HL-60 (cell line): ENCODE data around the gene SLC4A5.

Experiments
- POLR2AphosphoS5 ChIP-seq: IDR thresholded peaks from 2 replicates; pipeline ENCODE4 v1.6.1; 2012; ENCODE audit warnings: low read depth
- REST ChIP-seq: IDR thresholded peaks from 2 replicates; pipeline ENCODE4 v1.6.1; 2012; ENCODE audit warnings: low read depth; ENCODE audit not compliant: insufficient replicate concordance
- SPI1 ChIP-seq: IDR thresholded peaks from 2 replicates; pipeline ENCODE4 v1.6.1; 2012; ENCODE audit warnings: low read depth, mild to moderate bottlenecking, borderline replicate concordance
- TF ChIP-seq, protein P1 (sequence below): IDR thresholded peaks from one replicate; pipeline ENCODE4 v1.5.1; 2011; ENCODE audit warnings: low read length, control low read depth, inconsistent platforms; ENCODE audit not compliant: insufficient read depth

- TF ChIP-seq, protein P1, sequence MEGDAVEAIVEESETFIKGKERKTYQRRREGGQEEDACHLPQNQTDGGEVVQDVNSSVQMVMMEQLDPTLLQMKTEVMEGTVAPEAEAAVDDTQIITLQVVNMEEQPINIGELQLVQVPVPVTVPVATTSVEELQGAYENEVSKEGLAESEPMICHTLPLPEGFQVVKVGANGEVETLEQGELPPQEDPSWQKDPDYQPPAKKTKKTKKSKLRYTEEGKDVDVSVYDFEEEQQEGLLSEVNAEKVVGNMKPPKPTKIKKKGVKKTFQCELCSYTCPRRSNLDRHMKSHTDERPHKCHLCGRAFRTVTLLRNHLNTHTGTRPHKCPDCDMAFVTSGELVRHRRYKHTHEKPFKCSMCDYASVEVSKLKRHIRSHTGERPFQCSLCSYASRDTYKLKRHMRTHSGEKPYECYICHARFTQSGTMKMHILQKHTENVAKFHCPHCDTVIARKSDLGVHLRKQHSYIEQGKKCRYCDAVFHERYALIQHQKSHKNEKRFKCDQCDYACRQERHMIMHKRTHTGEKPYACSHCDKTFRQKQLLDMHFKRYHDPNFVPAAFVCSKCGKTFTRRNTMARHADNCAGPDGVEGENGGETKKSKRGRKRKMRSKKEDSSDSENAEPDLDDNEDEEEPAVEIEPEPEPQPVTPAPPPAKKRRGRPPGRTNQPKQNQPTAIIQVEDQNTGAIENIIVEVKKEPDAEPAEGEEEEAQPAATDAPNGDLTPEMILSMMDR: no peak
- TF ChIP-seq REST (no peak), POLR2AphosphoS5 (no peak), SPI1 (no peak)
Measured at GRCh38 chr2:74278694-74279093, 64.5 kb downstream of the SLC4A5 start.
